Neural progenitor cell (in vitro differentiated cells): ENCODE data around the gene CMC1. TPM values are rescaled to one million over a fixed set of nuclear protein-coding genes. Genes with fewer than 3 reads are reported as not detected.

Experiments
- DNase-seq: peaks from one replicate; pipeline ENCODE4 v3.0.0-alpha.2; 2016; ENCODE audit warnings: low spot score
- H2AFZ ChIP-seq: fragments of 200-600 bp; sonication (generic); replicated peaks from 2 replicates; pipeline ENCODE4 v1.6.1; 2016; ENCODE audit warnings: antibody characterized with exemption
- H3F3A ChIP-seq: fragments of 200-600 bp; sonication (generic); 2 replicates; pipeline ENCODE4 v1.6.1; 2016; ENCODE audit warnings: antibody characterized with exemption, low read depth
- H3K27ac ChIP-seq: fragments of 200-600 bp; sonication (generic); 2 replicates; pipeline ENCODE4 v1.5.1; 2016; ENCODE audit warnings: mild to moderate bottlenecking
- H3K27me3 ChIP-seq: fragments of 200-600 bp; sonication (generic); 2 replicates; pipeline ENCODE4 v1.6.1; 2016; ENCODE audit warnings: mild to moderate bottlenecking, moderate library complexity
- H3K36me3 ChIP-seq: fragments of 200-600 bp; sonication (generic); 2 replicates; pipeline ENCODE4 v1.5.1; 2016
- H3K4me1 ChIP-seq: fragments of 200-600 bp; sonication (generic); 2 replicates; pipeline ENCODE4 v1.6.1; 2016; ENCODE audit warnings: mixed run types
- H3K4me2 ChIP-seq: fragments of 200-600 bp; sonication (generic); 2 replicates; pipeline ENCODE4 v1.6.1; 2016
- H3K4me3 ChIP-seq: fragments of 200-600 bp; sonication (generic); 2 replicates; pipeline ENCODE4 v1.5.1; 2016
- H3K79me2 ChIP-seq: fragments of 200-600 bp; sonication (generic); 2 replicates; pipeline ENCODE4 v1.6.1; 2016; ENCODE audit warnings: low read depth
- H3K9ac ChIP-seq: fragments of 200-600 bp; sonication (generic); 2 replicates; pipeline ENCODE4 v1.6.1; 2016
- H3K9me3 ChIP-seq: fragments of 200-600 bp; sonication (generic); 2 replicates; pipeline ENCODE4 v1.5.1; 2016; ENCODE audit warnings: low read depth
- H4K20me1 ChIP-seq: fragments of 200-600 bp; sonication (generic); 2 replicates; pipeline ENCODE4 v1.6.1; 2016; ENCODE audit warnings: low read depth
- H3K27ac Mint-ChIP-seq: 3 replicates; pipeline ENCODE4 v1.8.0; 2021; ENCODE audit warnings: mixed read lengths
- H3K27me3 Mint-ChIP-seq: 2 replicates; pipeline ENCODE4 v1.8.0; 2022; ENCODE audit warnings: low read depth, mild to moderate bottlenecking, inconsistent platforms, moderate library complexity, mixed read lengths; ENCODE audit not compliant: insufficient read depth
- H3K36me3 Mint-ChIP-seq: 3 replicates; pipeline ENCODE4 v1.8.0; 2021; ENCODE audit warnings: mixed read lengths
- H3K4me1 Mint-ChIP-seq: 3 replicates; pipeline ENCODE4 v1.8.0; 2021; ENCODE audit warnings: mixed read lengths
- H3K4me3 Mint-ChIP-seq: 3 replicates; pipeline ENCODE4 v1.8.0; 2021; ENCODE audit warnings: mild to moderate bottlenecking, moderate library complexity, mixed read lengths
- H3K9me3 Mint-ChIP-seq: 3 replicates; pipeline ENCODE4 v1.8.0; 2020; ENCODE audit warnings: mixed read lengths
- EZH2 ChIP-seq: fragments of 200-600 bp; sonication (generic); IDR thresholded peaks from 2 replicates; pipeline ENCODE4 v1.6.1; 2017; ENCODE audit warnings: antibody characterized with exemption, mild to moderate bottlenecking, moderate library complexity
- EZH2phosphoT487 ChIP-seq: fragments of 200-600 bp; sonication (generic); IDR thresholded peaks from 2 replicates; pipeline ENCODE4 v1.6.1; 2017; ENCODE audit warnings: antibody characterized with exemption
- total RNA-seq: library from RNA; depleted of rRNA; stranded (reverse); fragments of >200 nt; gene quantifications from 2 replicates; pipeline ENCODE4 v1.2.3, GENCODE V29; 2015; ENCODE audit warnings: low replicate concordance
- TF ChIP-seq, protein P1 (sequence below): fragments of 200-600 bp; sonication (generic); IDR thresholded peaks from 2 replicates; pipeline ENCODE4 v1.5.1; 2017; ENCODE audit warnings: antibody characterized with exemption, mild to moderate bottlenecking

The CMC1 gene
- total RNA-seq, 1 donor from 2014 or later = 13.0 TPM

DNA sequence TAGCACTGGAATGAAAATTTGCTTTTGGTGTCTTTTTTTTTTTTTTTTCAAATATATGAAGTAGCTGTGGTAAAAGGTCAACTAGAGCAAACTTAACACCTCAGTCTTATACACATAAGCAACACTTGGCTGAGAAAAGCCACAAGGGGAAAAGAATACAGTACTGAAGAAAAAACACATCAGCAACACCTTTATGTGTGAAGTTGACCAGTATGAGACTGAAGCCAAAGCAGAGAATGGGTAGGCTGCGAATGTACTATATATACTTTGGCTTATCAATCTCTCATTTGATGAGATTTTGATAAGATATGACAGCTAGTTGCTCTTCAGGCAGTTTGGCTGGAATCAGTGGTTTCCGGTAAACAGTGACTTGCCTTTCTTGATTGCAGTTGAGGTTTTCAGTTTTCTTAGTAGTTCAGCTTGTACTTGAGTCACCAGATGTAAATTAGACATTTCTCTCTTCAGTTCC lies 85.1 kb downstream of the CMC1 start:
- Mint-ChIP-seq H3K27me3 (no peaks in the 10 kb centered on the region), H3K27ac (no peak overlapping the region), H3K4me1 (no peaks in the 10 kb centered on the region), H3K4me3 (no peak overlapping the region), H3K9me3 (no peaks in the 10 kb centered on the region), H3K36me3 (peaks cover 5% of the 10 kb centered on the region)
- Histone ChIP-seq H3K4me1 (no peaks in the 10 kb centered on the region), H3K4me2 (no peak overlapping the region), H2AFZ (no peak overlapping the region), H3F3A (no peaks in the 10 kb centered on the region), H3K9me3 (no peaks in the 10 kb centered on the region), H3K27ac (no peak overlapping the region), H3K9ac (no peak overlapping the region), H4K20me1 (peaks cover 5% of the 10 kb centered on the region), H3K4me3 (no peak overlapping the region), H3K27me3 (no peaks in the 10 kb centered on the region), H3K79me2 (no peaks in the 10 kb centered on the region), H3K36me3 (peaks cover 10% of the 10 kb centered on the region)
- TF ChIP-seq, protein P1, sequence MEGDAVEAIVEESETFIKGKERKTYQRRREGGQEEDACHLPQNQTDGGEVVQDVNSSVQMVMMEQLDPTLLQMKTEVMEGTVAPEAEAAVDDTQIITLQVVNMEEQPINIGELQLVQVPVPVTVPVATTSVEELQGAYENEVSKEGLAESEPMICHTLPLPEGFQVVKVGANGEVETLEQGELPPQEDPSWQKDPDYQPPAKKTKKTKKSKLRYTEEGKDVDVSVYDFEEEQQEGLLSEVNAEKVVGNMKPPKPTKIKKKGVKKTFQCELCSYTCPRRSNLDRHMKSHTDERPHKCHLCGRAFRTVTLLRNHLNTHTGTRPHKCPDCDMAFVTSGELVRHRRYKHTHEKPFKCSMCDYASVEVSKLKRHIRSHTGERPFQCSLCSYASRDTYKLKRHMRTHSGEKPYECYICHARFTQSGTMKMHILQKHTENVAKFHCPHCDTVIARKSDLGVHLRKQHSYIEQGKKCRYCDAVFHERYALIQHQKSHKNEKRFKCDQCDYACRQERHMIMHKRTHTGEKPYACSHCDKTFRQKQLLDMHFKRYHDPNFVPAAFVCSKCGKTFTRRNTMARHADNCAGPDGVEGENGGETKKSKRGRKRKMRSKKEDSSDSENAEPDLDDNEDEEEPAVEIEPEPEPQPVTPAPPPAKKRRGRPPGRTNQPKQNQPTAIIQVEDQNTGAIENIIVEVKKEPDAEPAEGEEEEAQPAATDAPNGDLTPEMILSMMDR = no peak
- no peak for TF ChIP-seq EZH2phosphoT487
- no peak for TF ChIP-seq EZH2
- DNase-seq = no peak

DNA sequence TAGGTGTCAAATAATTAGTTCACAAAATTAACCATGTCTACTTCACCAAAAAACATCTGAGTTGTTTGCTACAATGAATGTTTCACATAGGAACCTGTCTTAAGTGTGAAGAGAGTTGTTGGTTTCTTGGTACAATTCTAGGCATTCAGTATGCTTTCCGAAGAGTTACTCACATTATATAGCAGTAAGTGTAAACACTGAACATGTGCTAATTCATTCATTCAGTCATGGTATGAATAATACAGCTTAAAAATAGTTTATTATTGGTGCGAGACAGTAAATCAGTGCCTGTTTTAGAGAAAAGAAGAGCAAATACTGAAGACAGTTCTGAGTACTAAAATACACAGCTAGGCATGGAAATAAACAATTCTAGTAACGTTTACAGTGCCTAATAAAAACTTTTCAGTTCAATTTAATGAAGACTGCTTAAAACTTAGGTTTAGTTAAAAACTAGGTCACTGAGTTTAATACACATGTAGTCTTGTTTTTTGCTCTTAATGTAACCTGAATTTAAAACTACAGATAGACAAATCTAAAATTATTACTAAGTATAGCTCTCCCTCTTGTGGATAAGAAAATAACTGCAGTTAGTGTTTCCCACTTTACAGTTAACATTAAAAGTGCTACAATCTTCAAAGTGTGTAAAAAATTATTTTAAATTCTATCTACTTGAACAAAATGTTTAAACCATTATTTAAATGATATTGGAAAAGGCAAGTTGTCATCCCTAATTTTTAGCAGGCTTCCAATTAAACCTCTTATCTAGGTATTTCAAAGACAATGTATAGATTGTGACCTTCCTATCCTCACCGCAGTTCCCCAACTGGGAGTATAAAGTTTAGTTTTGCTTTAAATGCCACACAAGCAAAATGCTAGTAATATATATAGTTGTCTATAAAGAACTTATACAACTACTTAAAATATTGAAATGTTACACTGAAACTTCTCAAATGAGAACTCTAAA lies 87.1 kb downstream of the CMC1 start:
- no peaks in the 10 kb centered on the region for H3K9me3 ChIP-seq
- Mint-ChIP-seq H3K4me1 (no peaks in the 10 kb centered on the region), H3K36me3 (peaks cover 5% of the 10 kb centered on the region), H3K9me3 (no peaks in the 10 kb centered on the region), H3K27ac (no peak overlapping the region), H3K27me3 (no peaks in the 10 kb centered on the region), H3K4me3 (no peak overlapping the region)
- H3K36me3 ChIP-seq = peaks cover 22% of the 10 kb centered on the region
- no peaks in the 10 kb centered on the region for H3K27me3 ChIP-seq
- no peak overlapping the region for H3K27ac ChIP-seq
- H3F3A ChIP-seq = no peaks in the 10 kb centered on the region
- H3K79me2 ChIP-seq = no peaks in the 10 kb centered on the region
- TF ChIP-seq EZH2 (no peak), EZH2phosphoT487 (no peak)
- TF ChIP-seq, protein P1 = peak; percentile 85
- no peaks in the 10 kb centered on the region for H3K4me1 ChIP-seq
- no peak overlapping the region for H3K9ac ChIP-seq
- no peak overlapping the region for H2AFZ ChIP-seq
- H3K4me2 ChIP-seq = no peak overlapping the region
- no peak overlapping the region for H3K4me3 ChIP-seq
- H4K20me1 ChIP-seq = peaks cover 5% of the 10 kb centered on the region
- DNase-seq = peak; percentile 16

DNA sequence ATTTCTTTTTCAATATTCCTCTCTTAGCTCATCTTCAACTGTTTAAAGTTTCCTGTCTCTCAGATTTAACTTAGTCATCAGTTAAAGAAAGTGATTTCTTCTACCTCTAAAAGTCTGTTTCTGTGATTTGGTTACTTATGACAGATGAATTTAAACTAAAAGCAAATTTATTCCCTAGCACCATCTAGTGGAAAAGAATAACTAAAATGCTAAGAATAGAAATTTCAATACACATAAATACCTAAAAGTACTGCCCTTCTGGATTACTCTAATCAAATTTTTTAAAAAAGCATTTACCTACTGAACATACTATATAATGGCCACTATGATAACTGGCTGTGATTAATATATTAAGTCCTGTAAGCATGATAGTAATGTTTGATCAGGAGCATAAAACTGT lies 93.1 kb downstream of the CMC1 start:
- TF ChIP-seq, protein P1 = peak; percentile 15
- TF ChIP-seq EZH2phosphoT487 (no peak), EZH2 (no peak)

More for the DNA sequence above, 93.1 kb downstream of the CMC1 start:
- H3K27me3 ChIP-seq = no peaks in the 10 kb centered on the region
- no peak overlapping the region for H3K4me3 ChIP-seq
- no peaks in the 10 kb centered on the region for H4K20me1 ChIP-seq
- Mint-ChIP-seq H3K4me3 (no peak overlapping the region), H3K36me3 (peaks cover 4% of the 10 kb centered on the region), H3K4me1 (no peaks in the 10 kb centered on the region), H3K27me3 (no peaks in the 10 kb centered on the region), H3K27ac (no peak overlapping the region), H3K9me3 (no peaks in the 10 kb centered on the region)
- DNase-seq = no peak
- H3K36me3 ChIP-seq = peaks cover 11% of the 10 kb centered on the region
- no peaks in the 10 kb centered on the region for H3K79me2 ChIP-seq
- H3K4me2 ChIP-seq = no peak overlapping the region
- H3K9ac ChIP-seq = no peak overlapping the region
- no peaks in the 10 kb centered on the region for H3K4me1 ChIP-seq
- H3F3A ChIP-seq = no peaks in the 10 kb centered on the region
- H3K27ac ChIP-seq = no peak overlapping the region
- H2AFZ ChIP-seq = no peak overlapping the region
- H3K9me3 ChIP-seq = no peaks in the 10 kb centered on the region
